IPS-18a (cell line): ENCODE data around the gene DAP.

Experiments used
- H3K27ac ChIP-seq: one replicate; pipeline ENCODE4 v1.5.1; 2013; ENCODE audit warnings: low read length
- H3K27me3 ChIP-seq: one replicate; pipeline ENCODE4 v1.6.1; 2013; ENCODE audit warnings: mild to moderate bottlenecking, low read length; ENCODE audit not compliant: control insufficient read depth, insufficient read depth
- H3K36me3 ChIP-seq: one replicate; pipeline ENCODE4 v1.6.1; 2013; ENCODE audit warnings: low read depth, low read length; ENCODE audit not compliant: control insufficient read depth
- H3K4me1 ChIP-seq: one replicate; pipeline ENCODE4 v1.6.1; 2013; ENCODE audit warnings: low read depth, low read length; ENCODE audit not compliant: control insufficient read depth
- H3K4me3 ChIP-seq: one replicate; pipeline ENCODE4 v1.5.1; 2013; ENCODE audit warnings: low read length
- H3K9ac ChIP-seq: one replicate; pipeline ENCODE4 v1.6.1; 2013; ENCODE audit warnings: mild to moderate bottlenecking, low read length, moderate library complexity
- H3K9me3 ChIP-seq: one replicate; pipeline ENCODE4 v1.6.1; 2013; ENCODE audit warnings: low read depth, low read length; ENCODE audit not compliant: control insufficient read depth

Gene DAP

DNA sequence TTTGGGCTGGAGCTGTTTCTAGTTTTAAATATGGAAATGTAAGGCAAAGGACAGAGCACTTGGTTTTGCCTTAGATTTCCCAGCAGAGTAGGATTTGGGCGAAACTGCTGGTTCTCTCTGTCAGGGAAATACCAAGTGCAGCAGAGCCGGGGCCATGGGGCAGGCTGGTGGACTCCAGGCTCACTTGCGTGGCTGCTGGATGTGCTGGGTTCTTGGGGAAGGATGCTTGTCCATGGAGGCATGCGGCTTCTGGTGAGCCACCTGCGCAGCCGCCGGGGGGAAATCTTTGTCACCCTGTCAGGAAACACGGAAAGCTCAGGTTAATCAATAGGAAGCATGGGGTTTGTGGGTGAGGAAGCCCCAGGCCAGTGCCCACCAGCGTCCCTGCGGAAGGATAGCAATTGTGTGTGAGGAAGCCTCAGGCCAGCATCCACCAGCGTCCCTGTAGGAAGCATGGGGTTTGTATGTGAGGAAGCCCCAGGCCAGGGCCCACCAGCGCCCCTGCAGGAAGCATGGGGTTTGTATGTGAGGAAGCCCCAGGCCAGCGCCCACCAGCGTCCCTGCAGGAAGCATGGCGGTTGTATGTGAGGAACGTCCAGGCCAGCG is 80.1 kb downstream of the DAP start:
- Histone ChIP-seq H3K36me3 (peaks cover 3% of the 10 kb centered on the region), H3K4me3 (no peak overlapping the region), H3K9ac (no peak overlapping the region), H3K9me3 (no peaks in the 10 kb centered on the region), H3K27me3 (no peaks in the 10 kb centered on the region), H3K4me1 (peaks cover 14% of the 10 kb centered on the region), H3K27ac (no peak overlapping the region)

DNA sequence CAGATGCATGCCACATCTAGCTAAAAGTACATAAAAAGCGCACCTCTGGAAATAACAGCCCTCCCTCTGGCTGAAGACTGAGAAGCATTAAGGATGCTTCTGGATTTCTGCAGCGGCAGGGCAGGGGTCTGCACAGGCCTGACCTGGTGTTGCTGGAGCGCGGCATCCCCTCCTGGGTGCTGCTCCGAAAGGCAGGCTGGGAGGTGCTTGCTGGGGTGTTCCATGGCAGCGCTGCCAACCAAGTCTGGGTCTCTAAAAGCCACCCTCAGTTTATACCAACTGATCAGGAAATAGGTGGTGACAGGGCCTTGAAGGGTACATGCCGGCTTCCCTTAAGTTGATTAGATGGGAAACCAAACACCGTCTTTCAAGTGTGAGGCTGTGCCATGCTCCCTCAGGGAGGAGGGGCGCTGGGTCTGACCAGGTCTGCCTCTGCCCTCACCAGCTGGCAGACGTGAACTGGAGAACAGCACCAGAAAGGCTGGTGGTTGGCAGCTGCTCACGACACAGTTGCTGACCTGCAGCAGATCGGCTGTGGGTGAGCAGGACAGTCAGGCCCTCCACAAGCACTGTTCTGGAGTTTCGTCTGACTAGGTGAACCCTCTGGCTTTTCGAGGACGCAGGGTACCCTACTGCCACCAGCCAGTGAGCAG is 81.6 kb downstream of the DAP start:
- Histone ChIP-seq H3K4me1 (no peaks in the 10 kb centered on the region), H3K36me3 (peaks cover 3% of the 10 kb centered on the region), H3K9ac (no peak overlapping the region), H3K27me3 (no peaks in the 10 kb centered on the region), H3K27ac (no peak overlapping the region), H3K4me3 (no peak overlapping the region), H3K9me3 (no peaks in the 10 kb centered on the region)

- Histone ChIP-seq H3K27me3 (no peaks in the 10 kb centered on the region), H3K4me3 (no peak overlapping the region), H3K27ac (no peak overlapping the region), H3K4me1 (no peaks in the 10 kb centered on the region), H3K9me3 (no peaks in the 10 kb centered on the region), H3K36me3 (peaks cover 3% of the 10 kb centered on the region), H3K9ac (no peak overlapping the region)
These were observed 82.8 kb downstream of the DAP start for GRCh38 chr5:10678244-10678643.

DNA sequence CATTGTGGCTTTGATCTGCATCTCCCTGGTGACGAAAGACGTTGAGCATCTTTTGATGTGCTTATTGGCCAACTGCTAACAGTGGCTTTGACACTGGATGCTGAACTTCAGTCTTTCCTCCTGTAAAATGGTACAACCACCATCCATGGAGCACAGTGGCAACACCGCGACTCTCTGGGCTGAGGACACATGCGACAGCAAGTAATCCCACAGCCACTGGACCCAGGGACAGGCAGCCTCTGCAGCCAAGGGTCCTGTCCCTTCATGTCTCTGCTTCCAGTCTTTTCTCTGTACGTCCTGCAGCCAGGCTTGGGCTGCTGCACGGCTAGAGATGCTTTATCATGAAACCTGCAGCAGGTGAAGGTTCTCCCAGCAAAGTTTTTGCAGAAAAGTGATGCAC is 83.5 kb downstream of the DAP start:
- no peak overlapping the region for H3K27ac ChIP-seq
- H3K27me3 ChIP-seq: no peaks in the 10 kb centered on the region
- no peak overlapping the region for H3K9ac ChIP-seq
- peaks cover 3% of the 10 kb centered on the region for H3K36me3 ChIP-seq
- H3K9me3 ChIP-seq: no peaks in the 10 kb centered on the region
- H3K4me3 ChIP-seq: no peak overlapping the region
- H3K4me1 ChIP-seq: no peaks in the 10 kb centered on the region

DNA sequence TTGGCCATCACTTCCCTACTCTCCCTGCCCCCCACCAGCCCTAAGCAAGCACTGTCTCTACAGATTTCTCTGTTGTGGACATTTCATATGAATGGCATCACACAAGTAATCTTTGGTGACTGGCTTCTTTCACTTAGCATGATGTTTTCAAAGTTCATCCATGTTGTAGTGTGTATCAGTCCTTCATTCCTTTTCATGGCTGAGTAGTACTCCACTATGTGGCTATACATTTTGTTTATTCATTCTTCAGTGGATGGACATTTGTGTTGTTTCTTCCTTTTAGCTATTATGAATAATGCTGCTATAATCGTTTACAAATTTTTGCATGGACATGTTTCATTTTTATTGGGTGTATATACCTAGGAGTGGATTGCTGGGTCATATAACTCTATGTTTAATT is 84.1 kb downstream of the DAP start:
- Histone ChIP-seq H3K9ac (no peak overlapping the region), H3K36me3 (peaks cover 3% of the 10 kb centered on the region), H3K27ac (no peak overlapping the region), H3K4me1 (no peaks in the 10 kb centered on the region), H3K4me3 (no peak overlapping the region), H3K9me3 (no peaks in the 10 kb centered on the region), H3K27me3 (no peaks in the 10 kb centered on the region)

DNA sequence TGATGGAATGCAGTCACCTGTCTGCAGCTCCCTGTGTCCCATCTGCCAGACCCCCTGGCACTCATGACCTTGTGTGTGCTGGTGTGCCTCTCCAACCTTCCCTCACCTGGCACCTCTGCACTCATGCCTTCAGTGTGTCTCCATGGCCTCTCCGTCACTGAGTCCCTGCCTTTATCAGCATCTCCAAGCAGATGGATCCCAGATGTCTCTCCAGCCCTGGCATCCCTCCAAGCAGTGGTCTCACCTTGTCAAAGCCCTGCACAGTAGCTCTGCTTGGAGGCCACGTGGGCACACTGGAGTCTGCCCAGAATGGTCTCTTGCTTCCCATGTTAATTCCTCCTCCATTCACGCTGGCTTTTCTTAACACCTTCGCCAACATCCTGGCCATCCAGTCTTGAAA is 84.8 kb downstream of the DAP start:
- peaks cover 3% of the 10 kb centered on the region for H3K36me3 ChIP-seq
- no peak overlapping the region for H3K27ac ChIP-seq
- no peaks in the 10 kb centered on the region for H3K9me3 ChIP-seq
- H3K4me3 ChIP-seq: no peak overlapping the region
- H3K9ac ChIP-seq: no peak overlapping the region
- H3K27me3 ChIP-seq: no peaks in the 10 kb centered on the region
- no peaks in the 10 kb centered on the region for H3K4me1 ChIP-seq

GRCh38 chr5:10675177-10675700 is 85.8 kb downstream of the DAP start:
- peaks cover 3% of the 10 kb centered on the region for H3K36me3 ChIP-seq
- no peak overlapping the region for H3K4me3 ChIP-seq
- no peaks in the 10 kb centered on the region for H3K9me3 ChIP-seq
- H3K9ac ChIP-seq: no peak overlapping the region
- H3K4me1 ChIP-seq: no peaks in the 10 kb centered on the region
- no peaks in the 10 kb centered on the region for H3K27me3 ChIP-seq
- H3K27ac ChIP-seq: no peak overlapping the region

- H3K4me1 ChIP-seq: no peaks in the 10 kb centered on the region
- H3K9me3 ChIP-seq: no peaks in the 10 kb centered on the region
- H3K9ac ChIP-seq: no peak overlapping the region
- peaks cover under 1% of the 10 kb centered on the region for H3K36me3 ChIP-seq
- H3K27ac ChIP-seq: no peak overlapping the region
- H3K4me3 ChIP-seq: no peak overlapping the region
- no peaks in the 10 kb centered on the region for H3K27me3 ChIP-seq
These were observed 86.5 kb downstream of the DAP start for GRCh38 chr5:10674582-10674981.

DNA sequence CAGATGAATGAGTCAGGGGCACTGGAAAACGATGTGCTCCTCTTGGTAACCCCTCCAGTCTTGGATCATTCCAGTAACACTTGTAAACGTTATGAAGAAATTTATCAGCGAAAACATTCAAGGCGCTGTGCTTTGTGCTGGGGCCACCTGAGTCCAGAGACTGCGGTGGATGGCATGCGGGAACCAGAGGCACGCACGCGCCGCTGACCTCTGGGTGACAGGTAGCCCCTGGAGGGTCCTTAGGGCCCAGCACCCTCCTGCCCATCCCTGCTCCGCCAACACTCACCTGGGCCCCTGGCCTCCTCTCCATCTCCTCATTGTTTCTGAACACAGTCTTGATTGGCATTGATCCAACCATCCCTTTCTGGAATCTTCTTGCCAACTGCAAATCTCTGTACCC is 86.9 kb downstream of the DAP start:
- Histone ChIP-seq H3K4me1 (no peaks in the 10 kb centered on the region), H3K9me3 (no peaks in the 10 kb centered on the region), H3K9ac (no peak overlapping the region), H3K27ac (no peak overlapping the region), H3K4me3 (no peak overlapping the region), H3K36me3 (no peaks in the 10 kb centered on the region), H3K27me3 (no peaks in the 10 kb centered on the region)

DNA sequence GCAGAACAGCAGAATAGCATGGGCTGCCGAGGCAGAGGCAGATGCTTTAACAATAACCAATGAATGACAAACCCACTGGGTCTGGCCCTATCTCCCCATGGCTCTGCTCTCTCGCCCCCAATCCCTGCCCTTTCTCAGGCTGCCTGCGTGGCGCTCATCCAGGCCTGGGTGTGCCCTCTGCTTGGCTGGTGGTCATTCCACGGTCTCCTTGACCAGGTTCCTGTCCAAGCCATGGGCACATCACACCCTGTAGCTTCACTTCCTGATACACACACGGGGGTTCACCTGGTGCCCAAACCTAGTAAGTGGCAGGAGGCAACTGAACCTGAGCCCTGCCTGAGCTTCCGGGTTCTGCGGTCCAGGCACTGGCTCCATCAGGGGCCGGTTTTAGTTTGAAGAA is 87.6 kb downstream of the DAP start:
- Histone ChIP-seq H3K27ac (no peak overlapping the region), H3K36me3 (no peaks in the 10 kb centered on the region), H3K4me1 (no peaks in the 10 kb centered on the region), H3K4me3 (no peak overlapping the region), H3K9ac (no peak overlapping the region), H3K27me3 (no peaks in the 10 kb centered on the region), H3K9me3 (no peaks in the 10 kb centered on the region)

GRCh38 chr5:10673017-10673389 is 88.0 kb downstream of the DAP start:
- H3K36me3 ChIP-seq: no peaks in the 10 kb centered on the region
- no peaks in the 10 kb centered on the region for H3K9me3 ChIP-seq
- H3K27ac ChIP-seq: no peak overlapping the region
- H3K4me1 ChIP-seq: no peaks in the 10 kb centered on the region
- no peak overlapping the region for H3K4me3 ChIP-seq
- no peaks in the 10 kb centered on the region for H3K27me3 ChIP-seq
- no peak overlapping the region for H3K9ac ChIP-seq
